HepG2 (cell line): ENCODE data around the gene LBX2. TPM values are rescaled to one million over a fixed set of nuclear protein-coding genes. Genes with fewer than 3 reads are reported as not detected.

Experiments
- ASH2L ChIP-seq: fragments of 300-600, 200-600 bp; sonication (generic); IDR thresholded peaks from 2 replicates; pipeline ENCODE4 v1.7.0; 2017; ENCODE audit warnings: low read depth, mild to moderate bottlenecking, moderate library complexity, mixed read lengths, low read length; ENCODE audit not compliant: insufficient read length
- CREM ChIP-seq, 2 experiments: sonication (generic) in 1 of 2; formaldehyde crosslinking in 1 of 2; IDR thresholded peaks; 2 replicates each; pipeline versions ENCODE4 v1.4.0 to v1.6.1; 2016 to 2020; ENCODE audit warnings: antibody characterized with exemption in 1 of 2, mild to moderate bottlenecking in 1 of 2, missing genetic modification reagents in 1 of 2
- GTF3A ChIP-seq: sonication (generic); formaldehyde crosslinking; conservative IDR thresholded peaks from 2 replicates; pipeline ENCODE4 v1.4.0; 2020; ENCODE audit warnings: mild to moderate bottlenecking, missing genetic modification reagents
- HMG20B ChIP-seq: conservative IDR thresholded peaks from 2 replicates; pipeline ENCODE4 v1.6.1; 2016; ENCODE audit warnings: missing genetic modification reagents, missing compliant biosample characterization
- ISX ChIP-seq: sonication (generic); formaldehyde crosslinking; conservative IDR thresholded peaks from 2 replicates; pipeline ENCODE4 v1.5.0; 2020; ENCODE audit warnings: missing genetic modification reagents
- MXD3 ChIP-seq: IDR thresholded peaks from 2 replicates; pipeline ENCODE4 v1.6.1; 2016; ENCODE audit warnings: mild to moderate bottlenecking, missing biosample characterization, missing genetic modification reagents
- NCOR1 ChIP-seq: fragments of 200-600 bp; sonication (generic); IDR thresholded peaks from 2 replicates; pipeline ENCODE4 v1.7.0; 2017; ENCODE audit warnings: antibody characterized with exemption, low read length, borderline replicate concordance
- PATZ1 ChIP-seq: sonication (generic); formaldehyde crosslinking; IDR thresholded peaks from 2 replicates; pipeline ENCODE4 v1.4.0; 2020; ENCODE audit warnings: missing genetic modification reagents
- POGZ ChIP-seq: sonication (generic); formaldehyde crosslinking; IDR thresholded peaks from 2 replicates; pipeline ENCODE4 v1.4.0; 2020; ENCODE audit warnings: mild to moderate bottlenecking, missing genetic modification reagents
- RARA ChIP-seq: IDR thresholded peaks from 2 replicates; pipeline ENCODE4 v1.6.1; 2016; ENCODE audit warnings: missing genetic modification reagents, missing compliant biosample characterization
- RFX5 ChIP-seq: IDR thresholded peaks from 2 replicates; pipeline ENCODE4 v1.6.1; 2011; ENCODE audit warnings: low read depth, low read length, improper control_type of control experiment
- SNAPC5 ChIP-seq: sonication (generic); formaldehyde crosslinking; IDR thresholded peaks from 2 replicates; pipeline ENCODE4 v1.8.1; 2023; ENCODE audit warnings: mild to moderate bottlenecking, missing genetic modification reagents, borderline replicate concordance
- TBX2 ChIP-seq: sonication (generic); formaldehyde crosslinking; IDR thresholded peaks from 2 replicates; pipeline ENCODE4 v1.5.0; 2020; ENCODE audit warnings: missing genetic modification reagents, mild to moderate bottlenecking, borderline replicate concordance
- THAP9 ChIP-seq: sonication (generic); formaldehyde crosslinking; IDR thresholded peaks from 2 replicates; pipeline ENCODE4; 2020; ENCODE audit warnings: missing genetic modification reagents, mild to moderate bottlenecking, borderline replicate concordance
- TP53 ChIP-seq: sonication (generic); formaldehyde crosslinking; conservative IDR thresholded peaks from 2 replicates; pipeline ENCODE4 v1.4.0; 2020; ENCODE audit warnings: missing genetic modification reagents
- ZBTB7A ChIP-seq: sonication (generic); formaldehyde crosslinking; IDR thresholded peaks from 2 replicates; pipeline ENCODE4 v1.8.0; 2022; ENCODE audit warnings: mild to moderate bottlenecking, missing genetic modification reagents
- ZNF136 ChIP-seq: sonication (generic); formaldehyde crosslinking; IDR thresholded peaks from 2 replicates; pipeline ENCODE4 v1.8.1; 2022; ENCODE audit warnings: low read depth, mild to moderate bottlenecking, moderate library complexity, missing genetic modification reagents
- ZNF230 ChIP-seq: sonication (generic); formaldehyde crosslinking; IDR thresholded peaks from 2 replicates; pipeline ENCODE4 v1.4.0; 2020; ENCODE audit warnings: mild to moderate bottlenecking, missing genetic modification reagents
- ZNF234 ChIP-seq: sonication (generic); formaldehyde crosslinking; conservative IDR thresholded peaks from 2 replicates; pipeline ENCODE4 v1.5.1; 2020; ENCODE audit warnings: mild to moderate bottlenecking, missing genetic modification reagents
- ZNF382 ChIP-seq: sonication (generic); formaldehyde crosslinking; IDR thresholded peaks from 2 replicates; pipeline ENCODE4 v1.5.0; 2020; ENCODE audit warnings: missing genetic modification reagents, mild to moderate bottlenecking, borderline replicate concordance
- ZNF615 ChIP-seq: sonication (generic); formaldehyde crosslinking; IDR thresholded peaks from 2 replicates; pipeline ENCODE4 v1.5.0; 2020; ENCODE audit warnings: mild to moderate bottlenecking, missing genetic modification reagents, borderline replicate concordance
- ZNF713 ChIP-seq: sonication (generic); formaldehyde crosslinking; IDR thresholded peaks from 2 replicates; pipeline ENCODE4 v1.4.0; 2020; ENCODE audit warnings: mild to moderate bottlenecking, missing genetic modification reagents
- ZNF782 ChIP-seq: sonication (generic); formaldehyde crosslinking; IDR thresholded peaks from 2 replicates; pipeline ENCODE4 v1.4.0; 2020; ENCODE audit warnings: missing genetic modification reagents, mild to moderate bottlenecking, borderline replicate concordance
- ZNF839 ChIP-seq: sonication (generic); formaldehyde crosslinking; IDR thresholded peaks from 2 replicates; pipeline ENCODE4 v1.4.0; 2020; ENCODE audit warnings: missing genetic modification reagents, mild to moderate bottlenecking, borderline replicate concordance
- polyA plus RNA-seq, 8 experiments: library from polyadenylated mRNA; depleted of rRNA in 3 of 8; stranded (reverse) in 7 of 8; unstranded in 1 of 8; fragments of >200 nt; fragmentation: Illumina TruSeq in 4 of 8; extraction: Trizol in 4 of 8; gene quantifications; 2 replicates each; pipeline versions ENCODE4 v1.2.1 to v1.2.3, GENCODE V29; 2011 to 2016; ENCODE audit warnings: low read depth in 4 of 8, missing spikeins in 1 of 8, mixed read lengths in 1 of 8; ENCODE audit not compliant: insufficient read depth in 1 of 8
- total RNA-seq, 5 experiments: library from RNA; depleted of rRNA; stranded (reverse); fragments of >200 nt; fragmentation: Illumina TruSeq; extraction: Trizol; gene quantifications; 2 replicates each; pipeline ENCODE4 v1.2.3, GENCODE V29; 2016; ENCODE audit warnings: low read depth in 1 of 5

The LBX2 gene
- total and polyA plus RNA-seq, 2 of the 13 experiments (the other 11 are each of a cell fraction or from before 2014, with no cell fraction given), result 6.4 to 8.1 TPM

- TF ChIP-seq TBX2 (CRISPR knock-in tag) (peak; percentile 62), GTF3A (no peak), ISX (CRISPR knock-in tag) (no peak), PATZ1 (CRISPR knock-in tag) (0 out of 2 replicates have a peak, but pooled peaks have one; percentile 5), THAP9 (CRISPR knock-in tag) (peak; percentile 68; the same call in 1 of the 2 replicates), ZNF615 (CRISPR knock-in tag) (0 out of 2 replicates have a peak, but pooled peaks have one; percentile 30), ZNF382 (CRISPR knock-in tag) (no peak), ASH2L (peak; percentile 4), ZNF713 (peak; percentile 57; the same call in 1 of the 2 replicates), HMG20B (CRISPR knock-in tag) (no peak), ZNF839 (CRISPR knock-in tag) (no peak), ZNF234 (CRISPR knock-in tag) (no peak), CREM (IDR thresholded peaks at IDR 0.05) (peak; percentile 95), CREM (CRISPR knock-in tag; IDR thresholded peaks at IDR 0.05) (no peak), TP53 (CRISPR knock-in tag) (no peak), SNAPC5 (CRISPR knock-in tag) (no peak; the same call in 1 of the 2 replicates), POGZ (CRISPR knock-in tag) (peak; percentile 29; the same call in 1 of the 2 replicates), ZBTB7A (CRISPR knock-in tag) (no peak), ZNF230 (CRISPR knock-in tag) (peak; percentile 50), MXD3 (CRISPR knock-in tag) (0 out of 2 replicates have a peak, but pooled peaks have one; percentile 14), RFX5 (peak; percentile 91), ZNF136 (CRISPR knock-in tag) (no peak), NCOR1 (peak; percentile 54; the same call in 1 of the 2 replicates), ZNF782 (CRISPR knock-in tag) (no peak), RARA (CRISPR knock-in tag) (0 out of 2 replicates have a peak, but pooled peaks have one; percentile 10)
These were observed 41.1 kb downstream of the LBX2 start, which contains the start of gene WBP1 (continued) for GRCh38 chr2:74458132-74458937.
